Gastrocnemius medialis (tissue), 4 donors: ENCODE data around the gene WSCD2.

Source experiments
- POLR2A ChIP-seq, 2 donors: fragments of 450-650 bp; IDR thresholded peaks; one replicate each; pipeline ENCODE4 v1.6.1; 2017; ENCODE audit warnings: antibody characterized with exemption in 2 of 2, mild to moderate bottlenecking in 2 of 2, moderate library complexity in 2 of 2
- TF ChIP-seq, protein P1 (sequence below), 5 experiments: fragments of 450-650 bp in 3 of 5; fragments of 200-600 bp in 2 of 5; sonication (generic) in 2 of 5; IDR thresholded peaks in 4 of 5; conservative IDR thresholded peaks in 1 of 5; 1 replicate in 4 of 5; 2 replicates in 1 of 5; pipeline ENCODE4 v1.5.1; 2016 to 2019; ENCODE audit warnings: antibody characterized with exemption in 5 of 5, mild to moderate bottlenecking in 3 of 5, moderate library complexity in 3 of 5

- TF ChIP-seq, protein P1, sequence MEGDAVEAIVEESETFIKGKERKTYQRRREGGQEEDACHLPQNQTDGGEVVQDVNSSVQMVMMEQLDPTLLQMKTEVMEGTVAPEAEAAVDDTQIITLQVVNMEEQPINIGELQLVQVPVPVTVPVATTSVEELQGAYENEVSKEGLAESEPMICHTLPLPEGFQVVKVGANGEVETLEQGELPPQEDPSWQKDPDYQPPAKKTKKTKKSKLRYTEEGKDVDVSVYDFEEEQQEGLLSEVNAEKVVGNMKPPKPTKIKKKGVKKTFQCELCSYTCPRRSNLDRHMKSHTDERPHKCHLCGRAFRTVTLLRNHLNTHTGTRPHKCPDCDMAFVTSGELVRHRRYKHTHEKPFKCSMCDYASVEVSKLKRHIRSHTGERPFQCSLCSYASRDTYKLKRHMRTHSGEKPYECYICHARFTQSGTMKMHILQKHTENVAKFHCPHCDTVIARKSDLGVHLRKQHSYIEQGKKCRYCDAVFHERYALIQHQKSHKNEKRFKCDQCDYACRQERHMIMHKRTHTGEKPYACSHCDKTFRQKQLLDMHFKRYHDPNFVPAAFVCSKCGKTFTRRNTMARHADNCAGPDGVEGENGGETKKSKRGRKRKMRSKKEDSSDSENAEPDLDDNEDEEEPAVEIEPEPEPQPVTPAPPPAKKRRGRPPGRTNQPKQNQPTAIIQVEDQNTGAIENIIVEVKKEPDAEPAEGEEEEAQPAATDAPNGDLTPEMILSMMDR (IDR thresholded peaks at IDR 0.05 in 4 of 5, conservative IDR thresholded peaks at IDR 0.05 in 1 of 5), result no peak
- no peak for TF ChIP-seq POLR2A (IDR thresholded peaks at IDR 0.05)
Observed at GRCh38 chr12:108265505-108265904, 136.4 kb downstream of the WSCD2 start.
